GM19023 (cell line): ENCODE measurements around the gene TMEM218.
"Not testable (repeated sequence)": the region's sequence is repeated elsewhere in the genome, so short reads cannot be mapped to it uniquely, and the experiment has no call there.

Source experiments
- ATAC-seq: cut with Tn5 transposase; IDR thresholded peaks from one replicate; pipeline ENCODE4 v1.9.1; 2021; ENCODE audit warnings: mild to moderate bottlenecking, moderate library complexity; ENCODE audit not compliant: unreplicated experiment

The TMEM218 gene

DNA sequence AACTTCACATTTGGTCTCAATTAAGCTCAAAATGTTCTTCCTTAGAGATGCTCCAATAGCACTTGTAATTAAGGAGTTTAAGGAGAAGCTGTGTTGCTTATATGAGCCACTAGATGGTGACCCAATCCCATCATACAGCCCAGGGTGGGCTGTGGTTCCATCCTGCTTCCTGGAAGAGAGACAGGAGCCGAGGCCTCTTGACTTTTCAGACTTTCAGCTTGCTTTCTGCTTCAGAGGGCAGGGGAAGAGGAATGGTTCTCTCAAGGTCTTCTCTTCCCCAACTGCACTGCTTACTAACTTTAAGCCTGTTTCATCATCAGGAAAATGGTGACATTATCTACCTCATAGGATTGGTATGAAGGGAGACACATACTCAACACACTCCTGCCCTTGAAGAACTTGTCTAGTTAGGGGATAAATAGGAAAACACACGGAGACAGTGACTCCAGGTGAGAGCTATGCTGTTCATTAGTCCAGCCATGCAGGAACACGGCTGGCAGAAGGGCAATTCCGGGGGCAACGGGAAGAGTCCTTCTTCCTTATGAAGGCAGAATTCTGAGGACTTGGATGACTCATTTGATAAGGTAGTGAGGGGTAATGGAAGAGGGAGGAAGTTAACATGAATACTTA lies 20.1 kb downstream of the TMEM218 start:
- ATAC-seq = no peak

DNA sequence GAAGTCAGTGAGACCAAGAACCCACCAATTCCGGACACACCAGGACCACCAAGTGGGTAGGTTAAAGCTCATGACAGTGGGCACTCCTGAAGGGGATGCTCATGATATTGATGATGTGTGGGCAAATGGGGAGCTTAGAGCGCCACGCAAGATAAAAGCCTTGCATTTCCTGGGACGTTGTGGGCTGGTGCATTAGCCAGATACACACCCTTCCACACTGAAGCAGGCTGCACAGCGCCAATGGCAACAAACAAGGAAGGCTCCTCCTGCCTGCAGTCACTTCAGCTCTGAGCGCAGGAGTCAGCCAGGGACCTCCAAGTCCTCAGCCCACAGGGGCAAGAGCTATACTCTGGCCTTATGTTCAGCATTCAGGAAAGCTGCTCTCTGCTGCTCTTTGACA lies 20.6 kb downstream of the TMEM218 start:
- no peak for ATAC-seq

GRCh38 chr11:125090151-125090550 lies 21.3 kb downstream of the TMEM218 start:
- not testable (repeated sequence) for ATAC-seq

GRCh38 chr11:125089481-125089880 lies 21.9 kb downstream of the TMEM218 start:
- ATAC-seq = not testable (repeated sequence)

DNA sequence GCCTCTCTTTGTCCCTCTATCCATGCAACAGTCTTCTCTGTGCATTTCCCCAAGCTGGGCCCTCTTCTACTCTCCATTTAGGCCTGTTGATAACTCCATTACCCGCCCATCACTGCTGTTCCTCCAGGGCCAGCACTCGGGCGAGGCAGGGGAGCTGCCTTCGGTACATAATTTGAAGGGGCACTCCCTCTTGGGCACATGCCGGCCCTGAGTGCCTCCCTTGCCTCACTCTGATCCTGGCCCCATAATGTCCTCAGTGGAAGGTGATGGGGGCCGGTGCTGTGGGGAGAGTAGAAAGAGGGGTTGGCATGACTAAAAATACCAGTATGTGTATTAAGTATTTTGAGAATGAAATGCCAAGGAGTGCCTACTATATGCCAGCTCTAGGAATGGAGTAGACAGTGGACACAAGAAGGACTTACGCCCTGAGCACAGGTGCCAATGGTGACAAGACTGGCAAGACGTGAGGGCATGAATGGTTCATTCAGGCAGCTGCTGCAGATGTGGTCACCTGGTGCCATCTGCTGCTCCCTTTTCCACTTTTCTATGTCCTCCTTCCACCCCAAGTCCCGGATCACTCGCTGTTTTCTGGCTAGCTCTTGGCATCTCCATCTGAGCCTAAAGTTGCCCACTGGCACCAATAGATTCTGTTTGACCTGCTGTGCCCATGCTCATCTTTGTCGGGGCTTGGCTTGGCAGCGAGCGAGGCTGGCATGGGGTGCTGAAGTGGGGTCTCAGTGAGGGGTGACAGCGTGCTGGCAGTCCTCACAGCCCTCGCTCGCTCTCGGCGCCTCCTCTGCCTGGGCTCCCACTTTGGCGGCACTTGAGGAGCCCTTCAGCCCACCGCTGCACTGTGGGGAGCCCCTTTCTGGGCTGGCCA lies 22.6 kb downstream of the TMEM218 start:
- no peak for ATAC-seq

DNA sequence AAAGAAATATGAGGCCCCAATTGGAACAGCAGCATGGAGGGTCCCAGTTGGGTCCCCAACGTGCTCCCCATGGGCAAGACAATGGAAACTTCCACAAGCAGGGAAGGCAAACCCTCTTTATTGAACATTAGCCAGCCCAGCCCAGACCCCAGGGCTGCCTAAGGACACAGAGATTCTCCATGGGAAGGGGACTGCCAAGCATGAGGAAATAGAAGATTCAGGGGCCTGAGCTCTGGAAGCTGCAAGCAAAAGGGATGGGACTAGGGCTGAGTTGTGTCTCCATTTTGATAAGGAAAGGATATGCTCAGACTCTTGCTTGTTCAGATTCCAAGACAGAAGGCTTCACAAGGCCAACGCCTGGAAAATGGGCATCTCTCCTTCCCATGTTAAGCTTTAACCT lies 23.3 kb downstream of the TMEM218 start:
- ATAC-seq = no peak

- ATAC-seq = no peak
These were observed 24.7 kb downstream of the TMEM218 start for GRCh38 chr11:125086633-125087296.

DNA sequence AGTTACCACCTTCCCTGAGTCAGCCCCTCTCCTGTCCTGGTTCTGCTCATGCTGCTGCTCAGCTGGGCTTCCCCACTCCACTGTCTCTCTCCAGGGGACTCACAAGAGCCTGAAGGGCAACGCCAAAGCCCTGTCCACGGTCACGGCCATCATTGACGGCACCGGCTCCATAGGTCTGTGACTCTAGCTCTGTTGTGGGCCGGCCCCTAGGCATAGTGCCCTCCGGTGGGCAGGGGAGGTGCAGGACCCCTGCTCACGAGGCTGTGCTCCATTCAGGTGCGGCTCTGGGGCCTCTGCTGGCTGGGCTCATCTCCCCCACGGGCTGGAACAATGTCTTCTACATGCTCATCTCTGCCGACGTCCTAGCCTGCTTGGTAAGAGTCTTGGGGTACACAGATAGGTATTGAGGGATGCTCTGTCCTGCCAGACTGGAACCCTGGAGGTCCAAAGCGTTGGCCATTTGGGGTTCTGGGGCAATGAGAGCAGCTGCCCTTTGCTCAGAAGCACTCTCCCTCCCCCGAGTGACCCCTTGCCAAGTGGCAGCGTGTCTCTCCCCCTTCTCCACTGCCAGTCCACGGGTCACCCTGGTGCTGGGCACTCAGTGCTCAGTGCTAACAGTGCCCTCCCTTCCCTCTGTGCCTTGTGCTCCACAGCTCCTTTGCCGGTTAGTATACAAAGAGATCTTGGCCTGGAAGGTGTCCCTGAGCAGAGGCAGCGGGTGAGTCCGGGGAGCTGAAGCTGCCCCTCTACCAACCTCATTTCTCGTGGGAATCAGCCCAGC lies 25.9 kb downstream of the TMEM218 start:
- no peak for ATAC-seq

DNA sequence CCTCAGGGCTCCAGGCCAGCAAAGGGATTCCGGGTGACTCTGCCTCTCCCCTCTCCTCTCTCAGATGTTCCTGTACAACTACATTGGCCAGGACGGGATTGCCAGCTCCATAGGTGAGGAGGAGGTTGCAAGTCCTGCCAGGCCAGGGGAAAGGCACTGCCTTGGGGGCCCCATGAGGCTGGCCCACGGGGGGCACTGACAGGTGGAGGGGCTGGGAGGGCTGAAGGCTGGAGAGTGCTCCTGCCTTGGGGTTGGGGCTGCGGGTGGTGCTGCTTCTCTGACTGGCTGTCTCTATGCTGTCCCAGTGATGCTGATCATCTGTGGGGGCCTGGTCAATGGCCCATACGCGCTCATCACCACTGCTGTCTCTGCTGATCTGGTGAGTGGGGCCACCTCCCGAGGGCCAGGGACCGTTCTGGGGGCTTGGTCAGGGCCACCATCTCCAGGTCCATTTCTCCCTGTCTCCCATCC lies 26.6 kb downstream of the TMEM218 start:
- no peak for ATAC-seq

DNA sequence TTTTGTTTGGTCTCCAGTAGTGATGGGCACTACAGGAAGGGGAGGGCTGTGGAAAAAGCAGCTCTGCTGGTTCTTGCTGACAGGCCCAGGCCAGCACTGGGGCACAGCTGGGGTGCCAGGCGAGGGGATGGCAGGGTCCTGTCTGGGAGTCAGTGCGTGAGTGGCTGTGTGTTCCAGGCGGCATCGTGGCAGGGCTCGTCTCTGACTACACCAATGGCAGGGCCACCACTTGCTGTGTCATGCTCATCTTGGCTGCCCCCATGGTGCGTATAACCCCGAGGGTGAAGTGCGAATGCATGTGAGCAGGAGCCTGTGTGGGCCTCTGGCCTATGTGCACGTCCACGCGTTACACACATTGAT lies 27.4 kb downstream of the TMEM218 start:
- no peak for ATAC-seq

GRCh38 chr11:125083312-125084056 lies 27.9 kb downstream of the TMEM218 start:
- ATAC-seq = no peak

DNA sequence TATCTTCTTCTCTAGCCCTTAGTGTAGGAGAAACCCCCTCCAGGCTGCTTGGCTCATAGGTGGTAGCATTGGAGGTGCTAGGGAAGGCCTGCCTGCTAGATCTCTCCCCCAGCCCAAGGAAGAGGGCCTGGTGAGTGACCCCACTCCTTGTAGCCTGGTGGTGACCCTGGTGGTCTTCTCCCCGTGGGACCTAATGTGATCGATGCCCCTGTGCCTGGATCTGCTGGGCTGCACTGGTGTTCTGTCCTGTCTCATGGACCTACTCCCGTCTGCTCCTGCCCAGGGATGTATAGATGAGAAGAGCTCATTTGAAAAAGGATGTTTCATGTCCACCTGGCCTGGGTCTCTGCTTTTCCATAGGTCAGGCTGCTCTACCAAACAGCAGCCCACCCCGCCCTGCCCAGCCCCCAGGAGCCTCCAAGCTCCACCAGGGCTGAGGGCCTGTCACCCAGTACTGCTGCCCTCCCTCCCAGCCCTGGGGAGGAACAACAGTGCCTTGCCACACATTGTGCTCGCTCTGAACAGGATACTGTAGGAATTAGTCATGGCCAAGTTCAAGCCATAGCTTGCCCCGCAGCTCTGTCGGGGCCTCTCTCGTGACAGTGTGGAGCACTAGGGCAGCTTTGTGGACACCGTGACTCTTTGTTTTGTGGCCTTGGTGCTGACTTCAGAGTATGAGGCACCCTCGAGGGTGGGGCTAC lies 28.7 kb downstream of the TMEM218 start:
- no peak for ATAC-seq

GRCh38 chr11:125082040-125082439 lies 29.4 kb downstream of the TMEM218 start:
- ATAC-seq = no peak

DNA sequence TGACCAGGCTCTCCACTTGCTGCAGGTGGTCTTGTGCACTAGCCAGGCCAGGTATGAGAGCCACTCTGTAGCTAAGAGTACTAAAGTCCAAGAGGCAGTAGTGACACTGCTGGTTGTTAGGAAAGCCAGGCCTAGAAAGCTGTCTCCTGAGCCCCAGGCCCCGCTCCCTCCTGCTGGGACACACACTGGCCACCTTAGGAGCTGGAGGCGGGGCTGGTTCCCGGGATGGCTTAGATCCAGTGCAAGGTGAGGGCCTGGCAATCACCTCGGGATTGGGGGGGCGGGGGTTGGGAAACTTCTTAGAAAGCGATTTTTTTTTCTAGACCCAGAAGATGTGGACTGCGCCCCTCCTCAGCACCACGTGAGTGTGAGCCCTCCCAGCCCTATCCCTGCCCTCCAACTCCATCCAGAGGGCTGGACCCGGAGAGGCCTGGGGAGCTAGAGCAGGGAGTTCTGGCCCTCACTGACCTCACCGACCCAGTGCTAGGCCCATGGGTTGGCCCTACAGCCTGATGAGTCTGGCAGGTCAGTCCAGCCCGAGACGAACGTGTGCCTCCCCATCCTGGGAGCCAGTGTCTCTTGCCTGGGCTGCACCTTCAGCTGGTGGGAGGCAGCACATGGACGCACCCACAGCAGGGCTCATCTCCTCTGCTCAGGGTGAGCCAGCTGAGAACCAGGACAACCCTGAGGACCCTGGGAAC lies 30.2 kb downstream of the TMEM218 start:
- ATAC-seq = no peak

DNA sequence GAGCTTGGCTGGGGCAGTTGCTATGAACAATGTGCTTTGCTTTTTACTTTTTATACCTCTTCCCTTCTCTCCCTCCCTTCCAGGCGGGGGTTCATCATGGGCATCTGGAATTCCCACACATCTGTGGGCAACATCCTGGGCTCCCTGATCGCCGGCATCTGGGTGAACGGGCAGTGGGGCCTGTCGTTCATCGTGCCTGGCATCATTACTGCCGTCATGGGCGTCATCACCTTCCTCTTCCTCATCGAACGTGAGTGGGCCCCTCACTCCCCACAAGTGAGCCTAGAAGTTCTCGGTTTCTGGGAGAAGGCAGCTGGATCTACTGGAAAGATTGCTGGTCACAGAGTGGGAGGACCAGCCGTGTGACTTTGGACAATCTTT lies 30.9 kb downstream of the TMEM218 start:
- no peak for ATAC-seq

- ATAC-seq = no peak
These were observed 31.4 kb downstream of the TMEM218 start for GRCh38 chr11:125079878-125080530.

GRCh38 chr11:125079151-125079877 lies 32.1 kb downstream of the TMEM218 start:
- no peak for ATAC-seq
